Neural crest cell (in vitro differentiated cells): ENCODE data around the gene GLMP. TPM values are rescaled to one million over a fixed set of nuclear protein-coding genes. Genes with fewer than 3 reads are reported as not detected.
A peak's percentile ranks its signal among the peaks of the same experiment; 100 is the strongest.

ENCODE experiments used
- DNase-seq: peaks from one replicate; pipeline ENCODE4 v3.0.0; 2021; ENCODE audit warnings: low read depth, mixed read lengths, low spot score
- H3K27ac Mint-ChIP-seq: one replicate; pipeline ENCODE4 v1.8.0; 2021; ENCODE audit warnings: mild to moderate bottlenecking, mixed read lengths; ENCODE audit not compliant: unreplicated experiment
- H3K27me3 Mint-ChIP-seq: 2 replicates; pipeline ENCODE4 v1.8.0; 2021; ENCODE audit warnings: low read depth, mild to moderate bottlenecking, mixed read lengths
- H3K36me3 Mint-ChIP-seq: 2 replicates; pipeline ENCODE4 v1.8.0; 2021; ENCODE audit warnings: low read depth, mild to moderate bottlenecking, mixed read lengths
- H3K4me1 Mint-ChIP-seq: 2 replicates; pipeline ENCODE4 v1.8.0; 2021; ENCODE audit warnings: mixed read lengths
- H3K4me3 Mint-ChIP-seq: one replicate; pipeline ENCODE4 v1.8.0; 2021; ENCODE audit warnings: mild to moderate bottlenecking, mixed read lengths
- H3K9me3 Mint-ChIP-seq: 2 replicates; pipeline ENCODE4 v1.8.0; 2021; ENCODE audit warnings: mixed read lengths
- total RNA-seq: library from RNA; stranded (reverse); gene quantifications from 2 replicates; pipeline ENCODE4 v1.2.1, GENCODE V29; 2021
- TF ChIP-seq, protein P1 (sequence below): fragments of 200-600 bp; sonication (generic); conservative IDR thresholded peaks from 2 replicates; pipeline ENCODE4 v1.5.0; 2021; ENCODE audit warnings: antibody characterized with exemption, mild to moderate bottlenecking

GLMP gene
- total RNA-seq, 1 donor from 2014 or later = 34.2 TPM

- H3K4me1 Mint-ChIP-seq = peaks cover 23% of the 10 kb centered on the region
- no peak overlapping the region for H3K4me3 Mint-ChIP-seq
- no peaks in the 10 kb centered on the region for H3K27me3 Mint-ChIP-seq
- no peaks in the 10 kb centered on the region for H3K9me3 Mint-ChIP-seq
- DNase-seq = no peak
- no peaks in the 10 kb centered on the region for H3K36me3 Mint-ChIP-seq
- H3K27ac Mint-ChIP-seq = no peak overlapping the region
- TF ChIP-seq, protein P1, sequence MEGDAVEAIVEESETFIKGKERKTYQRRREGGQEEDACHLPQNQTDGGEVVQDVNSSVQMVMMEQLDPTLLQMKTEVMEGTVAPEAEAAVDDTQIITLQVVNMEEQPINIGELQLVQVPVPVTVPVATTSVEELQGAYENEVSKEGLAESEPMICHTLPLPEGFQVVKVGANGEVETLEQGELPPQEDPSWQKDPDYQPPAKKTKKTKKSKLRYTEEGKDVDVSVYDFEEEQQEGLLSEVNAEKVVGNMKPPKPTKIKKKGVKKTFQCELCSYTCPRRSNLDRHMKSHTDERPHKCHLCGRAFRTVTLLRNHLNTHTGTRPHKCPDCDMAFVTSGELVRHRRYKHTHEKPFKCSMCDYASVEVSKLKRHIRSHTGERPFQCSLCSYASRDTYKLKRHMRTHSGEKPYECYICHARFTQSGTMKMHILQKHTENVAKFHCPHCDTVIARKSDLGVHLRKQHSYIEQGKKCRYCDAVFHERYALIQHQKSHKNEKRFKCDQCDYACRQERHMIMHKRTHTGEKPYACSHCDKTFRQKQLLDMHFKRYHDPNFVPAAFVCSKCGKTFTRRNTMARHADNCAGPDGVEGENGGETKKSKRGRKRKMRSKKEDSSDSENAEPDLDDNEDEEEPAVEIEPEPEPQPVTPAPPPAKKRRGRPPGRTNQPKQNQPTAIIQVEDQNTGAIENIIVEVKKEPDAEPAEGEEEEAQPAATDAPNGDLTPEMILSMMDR = no peak
Measured at GRCh38 chr1:156293895-156294294, 1.6 kb downstream of the GLMP start.

DNA sequence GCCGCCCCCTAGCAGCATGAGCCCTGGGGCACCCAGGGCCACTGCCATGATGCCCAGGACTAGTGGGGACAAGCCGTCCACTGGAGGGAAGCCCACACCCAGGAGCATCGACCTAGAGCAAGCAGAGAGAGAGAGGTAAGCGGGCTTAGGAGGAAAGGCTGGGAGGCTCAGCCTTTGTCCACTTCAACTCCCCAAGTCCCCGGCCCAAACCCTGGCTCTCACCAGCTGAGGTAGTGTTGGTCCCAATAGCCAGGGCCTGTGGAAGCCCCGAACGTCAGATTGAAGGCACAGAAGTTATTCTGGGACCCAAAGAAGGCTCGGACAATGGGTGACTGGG is 2.4 kb downstream of the GLMP start:
- Mint-ChIP-seq H3K27me3 (no peaks in the 10 kb centered on the region), H3K4me3 (peak overlapping the region; percentile 41), H3K27ac (peak overlapping the region; percentile 93), H3K4me1 (peaks cover 23% of the 10 kb centered on the region), H3K9me3 (no peaks in the 10 kb centered on the region), H3K36me3 (no peaks in the 10 kb centered on the region)
- TF ChIP-seq, protein P1 = no peak
- DNase-seq = no peak

GRCh38 chr1:156291226-156292061 is 4.0 kb downstream of the GLMP start:
- Mint-ChIP-seq H3K27ac (peak overlapping the region; percentile 81), H3K27me3 (no peaks in the 10 kb centered on the region), H3K9me3 (no peaks in the 10 kb centered on the region), H3K36me3 (no peaks in the 10 kb centered on the region), H3K4me1 (peaks cover 23% of the 10 kb centered on the region), H3K4me3 (peak overlapping the region; percentile 82)
- TF ChIP-seq, protein P1 = no peak
- DNase-seq = peak; percentile 76

GRCh38 chr1:156289857-156290256 is 5.6 kb downstream of the GLMP start:
- TF ChIP-seq, protein P1 = no peak
- no peaks in the 10 kb centered on the region for H3K36me3 Mint-ChIP-seq
- no peak for DNase-seq
- peaks cover 12% of the 10 kb centered on the region for H3K4me1 Mint-ChIP-seq
- H3K4me3 Mint-ChIP-seq = peak overlapping the region; percentile 1
- H3K27me3 Mint-ChIP-seq = no peaks in the 10 kb centered on the region
- no peak overlapping the region for H3K27ac Mint-ChIP-seq
- no peaks in the 10 kb centered on the region for H3K9me3 Mint-ChIP-seq

DNA sequence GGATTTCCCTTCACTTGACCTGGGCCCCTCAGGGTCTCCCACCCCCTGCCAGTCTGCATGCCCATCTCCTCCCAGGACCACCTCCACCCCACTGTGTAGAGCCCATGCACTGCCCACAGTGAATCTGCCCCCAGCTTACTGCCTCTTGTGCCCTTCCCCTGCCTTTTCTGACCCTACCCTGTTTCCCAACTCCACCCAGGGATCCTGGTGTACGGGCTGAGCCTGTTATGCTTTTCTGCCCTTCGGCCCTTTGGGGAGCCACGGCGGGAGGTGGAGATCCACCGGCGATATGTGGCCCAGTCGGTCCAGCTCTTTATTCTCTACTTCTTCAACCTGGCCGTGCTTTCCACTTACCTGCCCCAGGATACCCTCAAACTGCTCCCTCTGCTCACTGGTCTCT is 9.4 kb downstream of the GLMP start:
- no peak overlapping the region for H3K27ac Mint-ChIP-seq
- H3K27me3 Mint-ChIP-seq = no peaks in the 10 kb centered on the region
- H3K4me3 Mint-ChIP-seq = peak overlapping the region; percentile 68
- H3K9me3 Mint-ChIP-seq = no peaks in the 10 kb centered on the region
- no peak for DNase-seq
- peaks cover 24% of the 10 kb centered on the region for H3K4me1 Mint-ChIP-seq
- TF ChIP-seq, protein P1 = no peak
- no peaks in the 10 kb centered on the region for H3K36me3 Mint-ChIP-seq
